ENCODE results near the gene ZNF827. TPM values are rescaled to one million over a fixed set of nuclear protein-coding genes. Genes with fewer than 3 reads are reported as not detected.

The ZNF827 gene
- polyA plus RNA-seq, 1 donor (not counting 4 experiments of a cell fraction or from before 2014, with no cell fraction given) = 4.7 TPM

DNA sequence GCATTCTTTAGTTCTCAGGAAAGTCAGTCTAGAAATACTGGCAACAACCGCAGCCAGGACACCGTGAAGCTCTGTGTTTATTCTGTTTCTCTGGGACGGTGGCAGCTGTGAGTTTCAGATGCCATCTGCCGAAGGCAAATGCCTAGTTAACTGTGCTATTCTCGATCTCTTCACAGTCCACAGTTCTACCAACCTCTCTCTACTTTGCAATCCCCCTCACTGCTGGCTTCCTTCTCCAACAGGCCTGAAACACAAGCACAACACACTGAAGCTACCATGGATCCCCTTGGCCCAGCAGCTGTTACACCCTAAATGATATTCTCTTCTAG is 118.8 kb downstream of the ZNF827 start:
- no peak overlapping the region for H3K4me2 ChIP-seq (ENCODE audit: control insufficient read depth, extremely low read depth, insufficient read depth, low read depth, low read length)
- FAIRE-seq = no peak

DNA sequence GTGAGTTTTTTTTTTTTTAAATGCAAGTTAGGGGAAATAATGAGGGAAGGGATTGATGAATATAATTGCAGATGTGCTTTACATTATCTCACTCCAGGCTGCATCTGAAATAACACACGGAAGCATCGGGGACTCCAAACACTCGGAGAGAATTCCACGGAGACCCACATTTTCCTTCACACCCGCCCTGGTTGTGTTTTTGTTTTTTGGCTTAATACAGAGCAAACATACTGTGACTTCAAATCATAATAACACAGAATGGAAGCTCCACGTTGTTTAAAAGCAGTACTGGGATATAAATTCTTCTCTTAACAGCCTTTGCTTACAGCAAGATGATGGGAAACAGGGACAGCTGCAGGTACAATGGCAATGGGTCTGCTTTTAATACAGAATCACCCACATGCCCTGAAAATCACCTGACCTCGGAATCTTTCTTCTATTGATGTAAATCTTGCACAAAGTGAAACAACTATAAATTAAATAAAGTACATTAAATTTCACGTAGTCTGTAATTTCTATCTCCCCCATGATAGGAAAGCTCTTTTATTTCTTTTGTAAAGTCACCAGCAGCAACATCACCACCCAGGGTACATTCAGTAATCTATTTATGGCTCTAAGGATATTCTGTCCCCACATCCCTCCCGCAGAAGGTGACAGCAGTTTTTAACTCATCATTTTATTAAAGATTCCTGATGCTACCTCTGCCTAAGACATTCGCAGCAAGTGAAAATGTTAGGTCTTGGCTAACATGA is 119.3 kb downstream of the ZNF827 start:
- DNase-seq (ENCODE audit: low read depth, low spot score) (no peak), FAIRE-seq (no peak)
- Histone ChIP-seq H3K9ac (ENCODE audit: control insufficient read depth, extremely low read depth, insufficient read depth, low read length) (no peak overlapping the region), H3K4me3 (ENCODE audit: control insufficient read depth in 2 of 3, extremely low read depth in 1 of 3, insufficient read depth in 2 of 3, low read depth in 1 of 3, low read length in 3 of 3) (no peak overlapping the region), H3K27ac (ENCODE audit: control insufficient read depth, insufficient read depth, low read length) (no peak overlapping the region), H3K27me3 (ENCODE audit: control insufficient read depth, extremely low read depth, insufficient read depth, low read length) (no peaks in the 10 kb centered on the region), H4K20me1 (ENCODE audit: control insufficient read depth, extremely low read depth, insufficient read depth, low read length) (no peaks in the 10 kb centered on the region), H3K4me2 (ENCODE audit: control insufficient read depth, extremely low read depth, insufficient read depth, low read depth, low read length) (no peak overlapping the region), H3K36me3 (ENCODE audit: control insufficient read depth in 2 of 2, extremely low read depth in 1 of 2, insufficient read depth in 2 of 2, low read length in 2 of 2) (peaks cover 0 to under 1% of the 10 kb centered on the region in 2 experiments), H3K4me1 (ENCODE audit: control insufficient read depth, extremely low read depth, insufficient read depth, low read length) (no peaks in the 10 kb centered on the region), H2AFZ (ENCODE audit: control insufficient read depth, low read length) (no peak overlapping the region), H3K9me1 (ENCODE audit: control insufficient read depth, extremely low read depth, insufficient read depth, low read length) (no peaks in the 10 kb centered on the region), H3K9me3 (ENCODE audit: control insufficient read depth, low read depth, low read length) (no peaks in the 10 kb centered on the region), H3K79me2 (ENCODE audit: control insufficient read depth, insufficient read depth, low read length) (no peaks in the 10 kb centered on the region)
- dilution Hi-C loops (cut with MboI; ENCODE audit: extremely low pct_ligation_motif_present, low sequenced_read_pairs) = no loop called here
- no peak for TF ChIP-seq EZH2 (IDR thresholded peaks at IDR 0.05; ENCODE audit: low read length)
- TF ChIP-seq CTCF (optimal IDR thresholded peaks at IDR 0.05 in 1 of 3, IDR thresholded peaks at IDR 0.05 in 1 of 3, conservative IDR thresholded peaks at IDR 0.05 in 1 of 3; ENCODE audit: extremely low read depth in 1 of 3, insufficient read depth in 2 of 3, low read length in 3 of 3) = no peak

More for the DNA sequence above, 118.8 kb downstream of the ZNF827 start:
- Histone ChIP-seq H3K79me2 (ENCODE audit: control insufficient read depth, insufficient read depth, low read length) (no peaks in the 10 kb centered on the region), H3K9me1 (ENCODE audit: control insufficient read depth, extremely low read depth, insufficient read depth, low read length) (no peaks in the 10 kb centered on the region), H3K9me3 (ENCODE audit: control insufficient read depth, low read depth, low read length) (no peaks in the 10 kb centered on the region), H3K36me3 (ENCODE audit: control insufficient read depth in 2 of 2, extremely low read depth in 1 of 2, insufficient read depth in 2 of 2, low read length in 2 of 2) (no peaks in the 10 kb centered on the region), H3K27me3 (ENCODE audit: control insufficient read depth, extremely low read depth, insufficient read depth, low read length) (no peaks in the 10 kb centered on the region), H3K4me3 (ENCODE audit: control insufficient read depth in 2 of 3, extremely low read depth in 1 of 3, insufficient read depth in 2 of 3, low read depth in 1 of 3, low read length in 3 of 3) (no peak overlapping the region), H3K4me1 (ENCODE audit: control insufficient read depth, extremely low read depth, insufficient read depth, low read length) (no peaks in the 10 kb centered on the region), H4K20me1 (ENCODE audit: control insufficient read depth, extremely low read depth, insufficient read depth, low read length) (no peaks in the 10 kb centered on the region), H3K27ac (ENCODE audit: control insufficient read depth, insufficient read depth, low read length) (no peak overlapping the region), H2AFZ (ENCODE audit: control insufficient read depth, low read length) (no peak overlapping the region), H3K9ac (ENCODE audit: control insufficient read depth, extremely low read depth, insufficient read depth, low read length) (no peak overlapping the region)
- no peak for TF ChIP-seq CTCF (optimal IDR thresholded peaks at IDR 0.05 in 1 of 3, IDR thresholded peaks at IDR 0.05 in 1 of 3, conservative IDR thresholded peaks at IDR 0.05 in 1 of 3; ENCODE audit: extremely low read depth in 1 of 3, insufficient read depth in 2 of 3, low read length in 3 of 3)
- TF ChIP-seq EZH2 (IDR thresholded peaks at IDR 0.05; ENCODE audit: low read length) = no peak
- no peak for DNase-seq (ENCODE audit: low read depth, low spot score)
- dilution Hi-C loops (cut with MboI; ENCODE audit: extremely low pct_ligation_motif_present, low sequenced_read_pairs) = no loop called here
